ENCODE data around the gene ZIK1. TPM values are rescaled to one million over a fixed set of nuclear protein-coding genes. Genes with fewer than 3 reads are reported as not detected.
A peak's percentile ranks its signal among the peaks of the same experiment; 100 is the strongest.

ZIK1 gene
- total RNA-seq, 2 experiments from 2014 or later = 6.9 to 7.1 TPM

DNA sequence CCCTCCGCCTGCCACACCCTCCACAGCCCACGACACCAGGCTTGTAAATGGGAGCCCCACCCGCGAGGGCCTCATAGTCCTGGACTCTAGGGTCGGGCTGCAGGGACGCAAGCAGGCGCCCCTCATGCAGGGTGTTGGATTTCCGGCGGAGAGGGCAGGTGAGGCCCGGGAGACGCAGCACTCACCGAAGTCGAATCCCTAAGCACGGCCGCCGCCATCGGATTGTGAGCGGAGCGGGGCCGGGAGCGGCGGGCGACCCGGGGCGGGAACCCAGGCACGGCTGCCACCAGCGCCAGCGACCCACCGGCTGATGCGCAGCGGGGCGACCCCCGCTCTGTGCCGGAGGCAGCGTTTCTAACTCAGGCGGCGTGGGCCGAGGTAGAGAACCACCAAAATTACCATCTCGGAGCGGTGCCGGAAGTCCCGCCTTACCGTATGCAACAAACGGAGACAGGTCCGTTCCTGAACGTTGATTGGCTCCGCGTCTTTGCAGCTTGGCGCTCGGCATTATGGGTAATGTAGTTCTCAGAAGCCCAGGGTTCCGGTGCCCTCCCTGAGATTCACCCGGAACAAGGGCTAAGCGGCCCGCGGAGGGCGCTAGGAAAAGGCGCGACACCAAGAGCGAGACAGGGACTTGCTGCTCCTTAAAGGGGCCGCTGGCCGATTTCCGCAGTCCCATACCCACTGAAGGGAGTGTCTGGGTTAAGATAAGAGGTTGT lies 5.3 kb upstream of the ZIK1 start, which contains the start of gene ZNF416:
Gene ZNF416, minus strand, starts transcription at position 425 of the 719 bp plus-strand sequence. Its CDS starts 207 bp downstream, at position 218.
- H3K36me3 Mint-ChIP-seq (ENCODE audit: low read depth) = peaks cover 72% of the 10 kb centered on the region
- TF ChIP-seq, protein P1, sequence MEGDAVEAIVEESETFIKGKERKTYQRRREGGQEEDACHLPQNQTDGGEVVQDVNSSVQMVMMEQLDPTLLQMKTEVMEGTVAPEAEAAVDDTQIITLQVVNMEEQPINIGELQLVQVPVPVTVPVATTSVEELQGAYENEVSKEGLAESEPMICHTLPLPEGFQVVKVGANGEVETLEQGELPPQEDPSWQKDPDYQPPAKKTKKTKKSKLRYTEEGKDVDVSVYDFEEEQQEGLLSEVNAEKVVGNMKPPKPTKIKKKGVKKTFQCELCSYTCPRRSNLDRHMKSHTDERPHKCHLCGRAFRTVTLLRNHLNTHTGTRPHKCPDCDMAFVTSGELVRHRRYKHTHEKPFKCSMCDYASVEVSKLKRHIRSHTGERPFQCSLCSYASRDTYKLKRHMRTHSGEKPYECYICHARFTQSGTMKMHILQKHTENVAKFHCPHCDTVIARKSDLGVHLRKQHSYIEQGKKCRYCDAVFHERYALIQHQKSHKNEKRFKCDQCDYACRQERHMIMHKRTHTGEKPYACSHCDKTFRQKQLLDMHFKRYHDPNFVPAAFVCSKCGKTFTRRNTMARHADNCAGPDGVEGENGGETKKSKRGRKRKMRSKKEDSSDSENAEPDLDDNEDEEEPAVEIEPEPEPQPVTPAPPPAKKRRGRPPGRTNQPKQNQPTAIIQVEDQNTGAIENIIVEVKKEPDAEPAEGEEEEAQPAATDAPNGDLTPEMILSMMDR (IDR thresholded peaks at IDR 0.05) = no peak
- H3K9me3 ChIP-seq (ENCODE audit: control insufficient read depth in 1 of 2, insufficient read depth in 1 of 2, low read length in 2 of 2) = peaks cover 44 to 50% of the 10 kb centered on the region in 2 experiments
- peak; percentile 88 to 99 (median 94) for DNase-seq
- H3K36me3 ChIP-seq (ENCODE audit: insufficient read depth, low read length) = peaks cover 26% of the 10 kb centered on the region
- peak within 1 kb of the TSS; percentile 81 for H3K4me3 ChIP-seq (ENCODE audit: low read length)
- POLR2A ChIA-PET = interaction anchor here (0.5 to 2.2 kb wide), 11 partner anchors 20 to 605 kb away, joined by 3 to 6 read pairs (median 5); partner anchors contain the start of genes ZNF134, ZNF154, ZNF419 and ZNF530
- peaks cover 27% of the 10 kb centered on the region for H3K9me3 Mint-ChIP-seq
- peak; percentile 96 for ATAC-seq (ENCODE audit: poor library complexity)
- no peaks in the 10 kb centered on the region for H3K27me3 ChIP-seq (ENCODE audit: control insufficient read depth in 1 of 2, insufficient read depth in 2 of 2, low read length in 2 of 2)
- peaks cover 28% of the 10 kb centered on the region for H3K4me1 Mint-ChIP-seq (ENCODE audit: low read depth)
- peaks cover 29% of the 10 kb centered on the region for H3K4me1 ChIP-seq (ENCODE audit: insufficient read depth, low read length)
- intact Hi-C loops (cut with DNase I, micrococcal nuclease) = loop anchor here (1.0 to 5.0 kb wide), 10 partner anchors 19 to 189 kb away; partner anchors contain the start of genes ZNF211 (in 2 of the 2), ZNF549 (in 2 of the 2), ZNF134 (in 1 of the 2) and ZNF530 (in 1 of the 2)
- CTCF ChIA-PET = interaction anchor here (1.0 to 1.3 kb wide), 3 partner anchors 20 to 36 kb away, joined by 3 to 5 read pairs (median 4); partner anchors contain the start of gene ZNF134
- H3K27ac ChIP-seq (ENCODE audit: low read depth in 1 of 2, low read length in 2 of 2) = peak within 1 kb of the TSS; percentile 25 to 60
- H3K4me3 Mint-ChIP-seq = peak within 1 kb of the TSS; percentile 94
- peak within 1 kb of the TSS; percentile 79 for H3K27ac Mint-ChIP-seq
- no peaks in the 10 kb centered on the region for H3K27me3 Mint-ChIP-seq

GRCh38 chr19:57583104-57583520 lies 833 bp upstream of the ZIK1 start:
- POLR2A ChIA-PET = interaction anchor here (0.9 to 1.7 kb wide), 4 partner anchors 16 to 106 kb away, joined by 4 to 5 read pairs (median 4); partner anchors contain the start of genes ZNF134, ZNF530 and ZNF772
- ATAC-seq (ENCODE audit: poor library complexity) (no peak), DNase-seq (no peak)
- peaks cover 27% of the 10 kb centered on the region for H3K4me1 Mint-ChIP-seq (ENCODE audit: low read depth)
- peaks cover 35 to 55% of the 10 kb centered on the region in 2 experiments for H3K9me3 ChIP-seq (ENCODE audit: control insufficient read depth in 1 of 2, insufficient read depth in 1 of 2, low read length in 2 of 2)
- H3K27ac ChIP-seq (ENCODE audit: low read depth in 1 of 2, low read length in 2 of 2) = no peak overlapping the region
- no peaks in the 10 kb centered on the region for H3K27me3 ChIP-seq (ENCODE audit: control insufficient read depth in 1 of 2, insufficient read depth in 2 of 2, low read length in 2 of 2)
- H3K4me3 ChIP-seq (ENCODE audit: low read length) = peak overlapping the region; percentile 83
- intact Hi-C loops (cut with DNase I, micrococcal nuclease) = loop anchor here in 1 of 2 experiments (5.0 to 10.0 kb wide), 2 partner anchors 144 to 572 kb away; partner anchors contain the start of genes ZNF329 and ZNF671
- peaks cover 10% of the 10 kb centered on the region for H3K36me3 ChIP-seq (ENCODE audit: insufficient read depth, low read length)
- H3K9me3 Mint-ChIP-seq = peaks cover 31% of the 10 kb centered on the region
- peaks cover 34% of the 10 kb centered on the region for H3K4me1 ChIP-seq (ENCODE audit: insufficient read depth, low read length)
- no peak overlapping the region for H3K27ac Mint-ChIP-seq
- H3K4me3 Mint-ChIP-seq = no peak overlapping the region
- H3K27me3 Mint-ChIP-seq = no peaks in the 10 kb centered on the region
- TF ChIP-seq, protein P1 (IDR thresholded peaks at IDR 0.05) = no peak
- CTCF ChIA-PET = interaction anchor here (2.1 kb wide), 1 partner anchor 106 kb away, joined by 6 read pairs; the partner anchor contains the start of gene ZNF772
- H3K36me3 Mint-ChIP-seq (ENCODE audit: low read depth) = peaks cover 70% of the 10 kb centered on the region

DNA sequence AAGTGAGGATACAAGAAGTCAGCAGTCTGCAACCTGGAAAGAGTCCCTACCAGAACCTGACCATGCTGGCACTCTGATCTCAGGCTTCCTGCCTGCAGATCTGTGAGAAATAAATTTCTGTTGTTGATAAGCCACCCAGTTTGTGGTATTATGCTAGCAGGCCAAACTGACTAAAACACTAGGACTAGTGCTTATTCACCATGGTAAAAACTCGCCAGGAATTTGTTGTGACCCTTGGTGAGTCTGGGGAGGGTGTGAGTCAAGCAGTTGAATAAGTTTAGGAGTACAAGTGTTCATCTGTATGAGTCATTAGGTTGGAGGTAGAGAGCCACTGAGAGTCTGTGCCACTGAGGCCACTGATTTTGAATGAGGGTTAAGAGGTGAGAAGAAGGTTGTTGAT lies 3.6 kb downstream of the ZIK1 start:
- TF ChIP-seq, protein P1 (IDR thresholded peaks at IDR 0.05) = no peak
- Mint-ChIP-seq H3K27me3 (no peaks in the 10 kb centered on the region), H3K36me3 (ENCODE audit: low read depth) (peaks cover 89% of the 10 kb centered on the region), H3K4me1 (ENCODE audit: low read depth) (peaks cover 19% of the 10 kb centered on the region), H3K9me3 (peaks cover 32% of the 10 kb centered on the region), H3K4me3 (no peak overlapping the region), H3K27ac (no peak overlapping the region)
- POLR2A ChIA-PET = no interaction called here
- H3K27ac ChIP-seq (ENCODE audit: low read depth in 1 of 2, low read length in 2 of 2) = no peak overlapping the region
- CTCF ChIA-PET = no interaction called here
- DNase-seq = no peak
- peaks cover 22% of the 10 kb centered on the region for H3K4me1 ChIP-seq (ENCODE audit: insufficient read depth, low read length)
- no peak for ATAC-seq (ENCODE audit: poor library complexity)
- no peak overlapping the region for H3K4me3 ChIP-seq (ENCODE audit: low read length)
- H3K27me3 ChIP-seq (ENCODE audit: control insufficient read depth in 1 of 2, insufficient read depth in 2 of 2, low read length in 2 of 2) = no peaks in the 10 kb centered on the region
- peaks cover 60 to 79% of the 10 kb centered on the region in 2 experiments for H3K9me3 ChIP-seq (ENCODE audit: control insufficient read depth in 1 of 2, insufficient read depth in 1 of 2, low read length in 2 of 2)
- intact Hi-C loops (cut with DNase I, micrococcal nuclease) = loop anchor here in 1 of 2 experiments (10.0 kb wide), 1 partner anchor 567 kb away; the partner anchor contains the start of gene ZNF329
- peaks cover 32% of the 10 kb centered on the region for H3K36me3 ChIP-seq (ENCODE audit: insufficient read depth, low read length)
